GM13976 (cell line): ENCODE results near the gene PPP1CA.

ENCODE experiments used
- DNase-seq: peaks from one replicate; pipeline ENCODE4 v3.0.0; 2012; ENCODE audit warnings: low spot score
- in situ Hi-C: fragments of 300-500 bp; cut with MboI; formaldehyde crosslinking; loops from one replicate; pipeline ENCODE4 v1.12.0; 2022; ENCODE audit warnings: low sequenced_read_pairs, mixed read lengths, inconsistent platforms; ENCODE audit not compliant: unreplicated experiment
- TF ChIP-seq, protein P1 (sequence below): IDR thresholded peaks from 2 replicates; pipeline ENCODE4 v1.5.1; 2012; ENCODE audit warnings: borderline replicate concordance, mild to moderate bottlenecking; ENCODE audit not compliant: insufficient read depth; ENCODE audit errors: extremely low read depth, missing control alignments, control extremely low read depth

PPP1CA gene

GRCh38 chr11:67372321-67372992 lies 29.2 kb downstream of the PPP1CA start:
- in situ Hi-C loops, result no loop called here
- TF ChIP-seq, protein P1, sequence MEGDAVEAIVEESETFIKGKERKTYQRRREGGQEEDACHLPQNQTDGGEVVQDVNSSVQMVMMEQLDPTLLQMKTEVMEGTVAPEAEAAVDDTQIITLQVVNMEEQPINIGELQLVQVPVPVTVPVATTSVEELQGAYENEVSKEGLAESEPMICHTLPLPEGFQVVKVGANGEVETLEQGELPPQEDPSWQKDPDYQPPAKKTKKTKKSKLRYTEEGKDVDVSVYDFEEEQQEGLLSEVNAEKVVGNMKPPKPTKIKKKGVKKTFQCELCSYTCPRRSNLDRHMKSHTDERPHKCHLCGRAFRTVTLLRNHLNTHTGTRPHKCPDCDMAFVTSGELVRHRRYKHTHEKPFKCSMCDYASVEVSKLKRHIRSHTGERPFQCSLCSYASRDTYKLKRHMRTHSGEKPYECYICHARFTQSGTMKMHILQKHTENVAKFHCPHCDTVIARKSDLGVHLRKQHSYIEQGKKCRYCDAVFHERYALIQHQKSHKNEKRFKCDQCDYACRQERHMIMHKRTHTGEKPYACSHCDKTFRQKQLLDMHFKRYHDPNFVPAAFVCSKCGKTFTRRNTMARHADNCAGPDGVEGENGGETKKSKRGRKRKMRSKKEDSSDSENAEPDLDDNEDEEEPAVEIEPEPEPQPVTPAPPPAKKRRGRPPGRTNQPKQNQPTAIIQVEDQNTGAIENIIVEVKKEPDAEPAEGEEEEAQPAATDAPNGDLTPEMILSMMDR, result no peak
- DNase-seq, result peak; percentile 64

- TF ChIP-seq, protein P1, result no peak
- DNase-seq, result no peak
- in situ Hi-C loops, result no loop called here
These were observed 29.7 kb downstream of the PPP1CA start for GRCh38 chr11:67371911-67372320.

GRCh38 chr11:67371189-67371910 lies 30.3 kb downstream of the PPP1CA start:
- peak; percentile 70 for DNase-seq
- TF ChIP-seq, protein P1, result peak; percentile 8
- in situ Hi-C loops, result no loop called here

GRCh38 chr11:67370351-67371076 lies 31.1 kb downstream of the PPP1CA start:
- TF ChIP-seq, protein P1, result no peak
- in situ Hi-C loops, result no loop called here
- DNase-seq, result no peak

GRCh38 chr11:67369801-67370284 lies 31.8 kb downstream of the PPP1CA start:
- DNase-seq, result no peak
- in situ Hi-C loops, result no loop called here
- TF ChIP-seq, protein P1, result no peak

DNA sequence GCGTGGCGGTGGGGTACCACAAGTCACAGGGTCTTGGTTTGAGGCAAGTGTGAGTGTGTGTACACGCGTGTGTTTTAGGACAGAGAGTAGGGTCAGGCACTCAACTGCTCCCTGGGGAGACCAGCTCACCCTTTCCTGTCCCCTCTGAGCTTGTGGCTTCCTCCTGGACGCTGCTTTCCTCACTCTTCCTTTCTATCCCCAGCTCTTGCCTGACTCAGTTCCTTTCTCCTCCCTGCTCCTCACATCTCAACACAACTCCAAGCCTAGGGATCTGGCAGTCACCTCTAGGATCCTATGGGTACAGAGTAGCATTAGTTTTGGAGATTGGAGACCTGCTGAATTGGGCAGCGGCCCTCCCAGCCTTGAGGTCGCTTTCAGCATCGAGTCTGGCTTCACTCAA lies 32.4 kb downstream of the PPP1CA start:
- no peak for DNase-seq
- TF ChIP-seq, protein P1, result no peak
- in situ Hi-C loops, result no loop called here
